SW480 (cell line): ENCODE measurements around the gene LZTFL1.

ENCODE experiments used
- DNase-seq: peaks from one replicate; pipeline ENCODE4 v3.0.0-alpha.2; 2016; ENCODE audit warnings: low spot score

The LZTFL1 gene

DNA sequence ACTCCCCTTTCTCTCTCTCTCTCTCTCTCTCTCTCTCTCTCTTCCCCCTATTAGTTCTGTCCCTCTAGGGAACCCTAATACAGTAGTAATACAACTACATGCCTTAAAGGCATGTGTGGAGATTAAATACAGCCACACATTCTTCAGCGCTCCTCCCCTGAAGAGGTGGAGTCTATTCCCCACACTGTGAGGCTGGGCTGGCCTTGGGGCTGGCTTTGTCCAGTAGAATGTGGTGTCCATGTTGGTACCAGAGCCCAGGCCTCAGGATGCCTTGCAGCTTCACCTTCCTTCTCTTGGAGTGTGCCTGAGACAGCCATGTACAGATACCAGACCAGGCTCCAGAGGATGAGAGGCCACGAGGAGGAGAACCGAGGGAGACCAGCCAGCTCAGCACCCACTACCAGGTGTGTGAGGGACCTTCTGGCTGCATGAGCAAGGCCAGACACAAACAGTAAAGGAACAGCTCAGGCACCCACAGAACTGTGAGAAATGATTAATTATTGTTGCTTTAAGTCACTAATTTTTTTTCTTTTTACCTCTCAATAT, 56.2 kb downstream of the LZTFL1 start:
- DNase-seq: no peak

- DNase-seq: no peak
Observed at GRCh38 chr3:45783667-45784066, 58.3 kb downstream of the LZTFL1 start.

DNA sequence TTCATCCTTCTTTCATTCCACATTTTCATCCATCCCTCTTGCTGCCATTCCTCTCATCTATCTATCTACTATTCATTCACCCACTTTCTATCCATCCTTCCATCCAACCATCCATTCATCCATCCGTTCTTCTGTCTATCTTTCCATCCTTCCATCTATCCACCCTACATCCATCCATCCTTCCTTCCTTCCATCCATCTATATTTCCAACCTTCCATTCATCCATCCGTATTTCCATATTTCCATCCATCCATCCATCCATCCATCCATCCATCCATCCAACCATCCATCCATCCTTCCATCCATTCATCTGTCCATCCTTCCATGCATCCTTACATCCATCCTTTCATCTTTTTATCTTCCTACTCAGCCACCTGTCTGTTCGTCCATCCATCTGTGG, 59.5 kb downstream of the LZTFL1 start:
- no peak for DNase-seq

DNA sequence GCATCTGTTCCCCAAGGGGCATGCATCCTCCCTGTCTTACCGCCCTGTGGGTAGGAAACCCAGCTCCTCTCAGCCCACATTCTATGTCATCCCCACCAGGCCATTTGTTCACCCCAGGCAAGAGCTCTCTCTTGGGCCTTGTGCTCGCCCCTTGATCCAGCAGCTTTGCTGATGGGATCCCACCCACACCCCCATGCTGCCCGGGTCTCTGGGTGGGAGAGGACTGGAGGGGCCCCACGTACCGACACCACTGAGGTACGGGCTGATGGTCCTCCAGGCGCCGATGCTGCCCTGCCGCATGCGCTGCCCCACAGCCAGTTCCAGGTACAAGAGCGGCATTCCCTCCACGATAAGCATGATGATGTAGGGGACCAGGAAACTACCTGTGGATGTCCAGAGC, 60.1 kb downstream of the LZTFL1 start:
- DNase-seq: no peak

DNA sequence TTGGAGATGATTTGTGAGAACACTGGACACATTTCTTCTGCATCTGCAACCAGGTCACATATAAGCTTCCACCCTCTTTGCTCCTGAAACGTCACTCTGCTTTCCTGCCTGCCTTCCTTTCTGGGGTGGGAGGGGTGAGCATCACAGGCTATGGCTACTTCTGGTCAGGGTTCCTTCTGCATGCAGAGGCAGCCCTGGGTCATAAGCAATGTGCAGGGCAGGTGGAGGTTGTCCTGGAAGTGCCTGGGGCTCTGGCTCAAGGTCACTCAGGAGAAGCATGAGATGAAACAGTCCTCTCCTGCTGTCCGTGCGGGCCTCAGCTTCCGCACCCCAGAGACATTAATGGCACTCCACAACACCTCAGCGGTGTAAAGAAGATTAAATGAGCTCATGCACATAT, 60.6 kb downstream of the LZTFL1 start:
- DNase-seq: no peak

- DNase-seq: no peak
Observed at GRCh38 chr3:45779746-45780735, 61.9 kb downstream of the LZTFL1 start.

DNA sequence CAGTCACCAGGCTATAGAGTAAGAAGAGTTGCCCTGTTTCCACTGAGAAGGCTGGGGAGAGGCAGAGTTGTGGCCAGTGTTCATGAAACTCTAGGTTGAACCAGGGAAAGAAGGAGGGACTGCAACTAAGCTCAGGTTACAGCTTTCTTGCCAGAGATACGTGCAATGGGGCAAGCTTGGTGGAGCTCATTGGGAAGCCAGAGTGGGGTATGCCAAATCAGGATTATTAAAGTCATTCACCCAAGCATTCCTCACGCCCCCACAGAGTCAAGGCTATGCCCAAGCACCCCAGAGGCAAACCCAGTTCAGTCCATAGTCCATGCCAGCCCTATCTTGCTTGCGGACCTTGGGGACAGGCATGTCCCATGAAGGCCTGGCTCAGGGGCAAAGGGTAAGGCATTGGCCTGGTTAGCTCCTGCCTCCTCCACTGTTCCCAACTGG, 63.1 kb downstream of the LZTFL1 start:
- no peak for DNase-seq

DNA sequence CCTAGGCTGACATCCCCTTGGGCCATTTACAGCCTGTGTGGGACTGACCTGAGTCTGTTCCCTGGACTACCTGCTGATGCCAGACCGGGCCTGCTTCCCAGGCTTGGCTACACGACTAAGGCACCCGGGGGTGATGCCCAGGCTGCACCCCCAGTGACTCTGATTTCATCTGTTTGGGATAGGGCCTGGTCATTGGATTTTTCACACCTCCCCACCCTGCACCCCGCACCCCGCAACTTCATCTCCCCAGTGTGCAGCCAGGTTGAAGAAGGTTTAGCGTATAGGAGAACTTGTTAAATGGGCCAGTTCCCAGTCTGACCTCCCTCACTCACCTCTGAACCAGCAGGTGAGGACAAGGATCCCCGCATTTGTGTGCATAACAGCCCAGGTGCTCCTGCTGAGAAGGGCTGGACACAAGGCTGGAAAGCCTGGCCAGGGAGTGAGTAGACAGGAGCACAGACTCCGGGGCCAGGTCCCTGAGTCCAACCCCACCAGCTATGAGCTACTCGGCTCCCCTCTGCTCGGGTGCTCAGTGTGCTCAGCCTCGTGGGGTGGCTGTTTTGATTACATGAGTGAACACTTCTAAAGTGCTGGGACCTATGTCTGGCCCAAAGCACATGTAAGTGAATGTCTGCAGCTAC, 64.1 kb downstream of the LZTFL1 start:
- DNase-seq: no peak

DNA sequence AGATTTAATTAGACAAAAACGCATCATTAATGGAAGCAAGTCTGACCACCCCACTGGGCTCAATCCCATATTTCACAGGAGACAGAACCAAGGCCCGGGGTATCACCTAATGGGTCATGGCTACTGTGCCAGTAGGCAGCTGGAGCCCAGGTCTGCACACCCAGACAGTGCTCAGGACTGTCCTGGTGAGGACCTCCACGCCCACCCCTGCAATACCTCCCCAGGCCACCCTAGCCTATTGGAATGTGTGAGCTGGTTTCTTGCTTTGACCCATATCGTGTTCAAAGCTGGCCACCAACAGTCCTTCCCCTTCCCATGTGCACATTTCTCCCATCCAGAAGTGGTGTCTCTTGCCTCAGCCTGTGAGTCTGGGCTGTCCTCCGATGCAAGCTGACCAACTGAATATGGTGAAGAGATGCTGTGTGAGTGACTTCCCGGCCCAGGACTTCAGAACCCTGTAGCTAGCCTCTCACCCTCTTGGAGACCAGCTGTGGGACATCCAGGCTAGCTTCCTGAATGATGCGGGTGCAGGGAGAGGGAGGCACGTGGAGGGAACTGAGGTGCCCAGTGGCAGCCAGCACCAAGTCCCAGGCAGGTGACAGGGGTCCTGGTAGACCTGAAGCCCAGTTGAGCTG, 64.7 kb downstream of the LZTFL1 start:
- no peak for DNase-seq

- no peak for DNase-seq
Observed at GRCh38 chr3:45776611-45777010, 65.3 kb downstream of the LZTFL1 start.

DNA sequence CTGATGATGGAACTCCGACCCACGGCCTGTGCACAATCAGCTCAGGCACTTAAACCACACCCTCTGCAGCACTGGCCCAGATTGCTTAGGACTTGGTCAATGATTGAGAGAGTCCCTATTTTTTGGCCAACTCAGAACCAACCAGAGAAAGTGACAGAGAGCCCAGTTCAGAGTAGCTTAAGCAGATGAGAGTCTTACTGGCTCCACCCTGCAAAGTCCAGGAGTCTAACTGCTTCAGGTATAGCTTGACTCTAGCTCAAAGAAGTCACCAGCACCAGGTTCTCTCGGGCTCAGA, 65.7 kb downstream of the LZTFL1 start:
- DNase-seq: no peak

DNA sequence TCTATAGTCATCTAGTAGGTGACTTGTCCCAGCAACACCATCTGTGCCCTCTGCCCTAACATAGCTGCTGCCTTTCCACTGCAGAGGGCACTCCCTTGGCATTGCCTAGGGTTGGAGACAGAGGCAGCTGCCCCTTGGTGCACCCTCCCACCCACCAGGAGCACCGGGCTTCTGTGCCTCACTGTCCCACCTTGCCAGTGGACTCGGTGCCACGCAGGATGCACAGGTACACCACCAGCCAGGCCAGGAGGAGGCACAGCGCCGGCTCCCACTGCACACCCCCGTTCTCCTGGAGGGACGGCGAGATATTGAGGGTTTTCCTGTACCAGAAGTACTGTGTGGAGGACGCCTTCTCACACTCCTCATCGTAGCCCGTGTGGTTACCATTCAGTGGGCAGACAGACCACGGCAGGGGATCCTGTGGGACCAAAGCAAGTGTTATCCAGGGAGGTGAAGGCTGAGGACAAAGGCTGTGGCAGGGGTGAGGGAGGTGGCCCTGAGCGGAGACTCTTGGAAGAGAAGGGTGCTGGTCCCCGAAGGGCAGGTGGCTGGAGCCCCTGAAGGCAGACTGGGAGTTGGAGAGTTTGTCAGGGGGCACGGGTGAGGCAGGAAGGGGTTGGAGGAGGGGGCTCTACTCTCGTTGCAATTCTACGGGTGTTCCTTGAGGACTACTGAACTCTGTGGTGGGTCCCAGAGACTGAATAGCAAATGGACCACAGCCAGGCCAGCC, 66.2 kb downstream of the LZTFL1 start:
- DNase-seq: no peak

GRCh38 chr3:45774581-45775521, 67.1 kb downstream of the LZTFL1 start:
- DNase-seq: no peak

DNA sequence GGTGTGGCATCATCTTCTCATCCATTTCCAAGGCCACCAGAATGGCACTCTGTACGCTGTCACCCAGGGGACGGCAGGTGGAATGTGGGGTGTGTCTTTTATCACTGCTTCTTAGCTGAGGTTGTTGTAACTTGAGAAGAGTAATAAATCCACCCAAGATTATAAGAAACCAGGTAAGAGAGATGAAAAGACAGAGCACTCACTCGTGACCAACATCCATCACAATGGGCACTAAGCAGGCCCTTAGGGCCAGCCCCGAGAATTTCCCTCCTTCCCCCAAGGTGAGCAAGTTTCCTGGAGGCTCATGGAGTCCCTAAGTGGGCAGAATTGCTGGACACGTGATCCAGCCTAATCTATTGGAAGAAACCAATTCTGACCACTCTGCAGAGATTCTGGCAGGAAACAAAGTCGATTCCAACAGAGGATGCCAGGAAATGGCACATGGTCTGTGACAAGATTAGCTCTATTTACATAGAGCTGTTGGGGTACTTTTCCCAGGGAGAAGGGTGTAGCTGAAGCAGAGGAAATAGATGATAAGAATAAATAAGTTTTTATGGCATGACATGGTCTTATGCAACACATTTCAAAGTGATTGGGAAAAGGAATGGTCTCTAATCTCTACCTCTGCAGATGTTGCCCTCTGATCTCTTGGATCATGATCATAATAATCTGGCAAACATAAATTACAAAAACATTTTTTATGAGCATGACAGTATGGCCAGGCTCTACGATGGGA, 68.0 kb downstream of the LZTFL1 start:
- DNase-seq: peak; percentile 55
